SU-DHL-6 (cell line): ENCODE data around the gene HEYL.

Experiments used
- EZH2phosphoT487 ChIP-seq: fragments of 200-600 bp; sonication (generic), shearing (Covaris generic); conservative IDR thresholded peaks from 2 replicates; pipeline ENCODE4 v1.6.1; 2018; ENCODE audit warnings: mild to moderate bottlenecking, antibody characterized with exemption, low read length, moderate library complexity, mixed read lengths
- TF ChIP-seq, protein P1 (sequence below): fragments of 200-600 bp; sonication (generic); IDR thresholded peaks from one replicate; pipeline ENCODE4 v1.5.1; 2017; ENCODE audit warnings: antibody characterized with exemption, mild to moderate bottlenecking, low read length, moderate library complexity; ENCODE audit not compliant: insufficient read depth, poor library complexity, severe bottlenecking

DNA sequence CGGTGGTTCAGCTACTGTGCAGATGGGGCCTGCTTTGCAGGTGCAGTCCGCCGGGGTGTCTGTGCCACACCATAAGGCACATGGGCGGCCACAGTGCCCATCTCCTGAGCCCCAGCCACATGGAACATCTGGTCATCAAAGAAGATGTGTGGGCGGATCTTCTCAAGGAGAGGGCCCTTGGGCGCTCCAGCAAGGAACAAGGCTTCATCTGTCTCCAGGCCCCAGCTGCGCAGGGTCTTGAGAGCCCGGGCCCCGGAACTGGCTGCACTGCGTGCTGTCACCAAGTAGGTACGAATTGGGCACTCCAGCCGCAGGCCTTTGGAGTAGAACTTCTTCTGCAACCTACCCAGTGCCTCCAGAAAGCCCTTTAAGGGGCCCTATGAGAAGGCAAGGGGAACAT is 19.7 kb upstream of the HEYL start:
- TF ChIP-seq, protein P1, sequence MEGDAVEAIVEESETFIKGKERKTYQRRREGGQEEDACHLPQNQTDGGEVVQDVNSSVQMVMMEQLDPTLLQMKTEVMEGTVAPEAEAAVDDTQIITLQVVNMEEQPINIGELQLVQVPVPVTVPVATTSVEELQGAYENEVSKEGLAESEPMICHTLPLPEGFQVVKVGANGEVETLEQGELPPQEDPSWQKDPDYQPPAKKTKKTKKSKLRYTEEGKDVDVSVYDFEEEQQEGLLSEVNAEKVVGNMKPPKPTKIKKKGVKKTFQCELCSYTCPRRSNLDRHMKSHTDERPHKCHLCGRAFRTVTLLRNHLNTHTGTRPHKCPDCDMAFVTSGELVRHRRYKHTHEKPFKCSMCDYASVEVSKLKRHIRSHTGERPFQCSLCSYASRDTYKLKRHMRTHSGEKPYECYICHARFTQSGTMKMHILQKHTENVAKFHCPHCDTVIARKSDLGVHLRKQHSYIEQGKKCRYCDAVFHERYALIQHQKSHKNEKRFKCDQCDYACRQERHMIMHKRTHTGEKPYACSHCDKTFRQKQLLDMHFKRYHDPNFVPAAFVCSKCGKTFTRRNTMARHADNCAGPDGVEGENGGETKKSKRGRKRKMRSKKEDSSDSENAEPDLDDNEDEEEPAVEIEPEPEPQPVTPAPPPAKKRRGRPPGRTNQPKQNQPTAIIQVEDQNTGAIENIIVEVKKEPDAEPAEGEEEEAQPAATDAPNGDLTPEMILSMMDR: no peak
- no peak for TF ChIP-seq EZH2phosphoT487
